Measurements from ENCODE around the gene RBM38. TPM values are rescaled to one million over a fixed set of nuclear protein-coding genes. Genes with fewer than 3 reads are reported as not detected.

Gene RBM38
- total and polyA plus RNA-seq, 10 of the 15 experiments (the other 5 are each of a cell fraction or from before 2014, with no cell fraction given) = 0.32 to 118 (median 25.2) TPM

DNA sequence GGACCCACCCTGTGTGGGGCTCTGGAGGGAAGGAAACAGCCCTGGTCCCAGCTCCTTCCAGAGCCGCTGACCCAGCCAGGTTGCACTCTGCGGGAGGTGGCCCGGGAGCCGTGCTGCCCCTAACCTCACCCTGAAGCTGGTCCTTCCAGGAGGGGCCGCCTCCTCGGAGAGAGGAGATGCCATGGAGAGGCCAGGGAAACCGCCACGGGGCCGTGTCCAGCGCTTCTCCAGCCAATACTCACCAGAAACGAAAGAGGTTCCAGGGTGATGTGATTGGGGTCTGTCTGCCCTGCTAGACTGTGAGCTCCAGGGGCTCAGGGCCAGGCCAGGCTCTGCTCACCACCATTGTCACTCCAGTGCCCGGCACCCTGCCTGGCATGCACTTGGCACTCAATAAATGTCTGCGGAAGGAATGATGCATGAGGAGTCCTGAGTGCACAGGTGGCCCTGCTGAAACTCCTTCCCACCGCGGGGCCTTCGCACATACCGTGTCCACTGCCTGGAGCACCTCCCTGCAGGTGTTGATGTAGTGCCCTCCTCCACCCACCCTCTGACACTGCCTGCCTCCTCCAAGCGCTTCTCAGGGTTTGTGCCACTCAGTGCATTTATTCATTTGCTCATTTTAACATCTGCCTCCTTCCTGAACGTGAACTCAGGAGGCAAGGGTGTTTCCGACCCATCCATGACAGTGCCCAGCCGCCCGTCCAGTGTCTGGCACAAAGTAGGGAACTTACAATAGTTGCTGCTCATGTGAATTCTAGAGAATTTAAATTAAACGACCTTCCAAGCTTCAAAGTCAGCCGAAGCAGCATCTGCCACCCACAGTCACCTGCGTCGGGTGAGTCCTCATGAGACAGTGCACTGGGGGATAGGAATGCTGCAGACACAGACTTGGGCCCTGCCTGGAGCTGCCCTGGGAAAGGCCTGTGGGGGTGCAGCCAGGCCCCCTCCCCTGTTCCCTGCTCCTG, 30.3 kb downstream of the RBM38 start:
- RAD21 ChIA-PET (ENCODE audit: unreplicated experiment) = no interaction called here
- CTCF ChIA-PET = no interaction called here
- intact Hi-C loops (cut with micrococcal nuclease; ENCODE audit: unreplicated experiment) (no loop called here), in situ Hi-C loops (cut with MboI) (no loop called here)
- Histone ChIP-seq H3K36me3 (ENCODE audit: control insufficient read depth in 2 of 2, insufficient read depth in 2 of 2, low read length in 1 of 2) (no peaks in the 10 kb centered on the region), H4K20me1 (ENCODE audit: control insufficient read depth, insufficient read depth) (no peaks in the 10 kb centered on the region), H3K4me3 (no peak overlapping the region), H3K27ac (ENCODE audit: control insufficient read depth, insufficient read depth) (no peak overlapping the region), H3K9me3 (replicated peaks; ENCODE audit: control insufficient read depth, insufficient read depth, low read length) (no peaks in the 10 kb centered on the region), H2AFZ (ENCODE audit: control insufficient read depth, low read depth, low read length) (no peak overlapping the region), H3K27me3 (replicated peaks in 1 of 2; ENCODE audit: control insufficient read depth in 2 of 2, insufficient read depth in 2 of 2, low read length in 1 of 2) (no peaks in the 10 kb centered on the region; a peak in 1 of 4 replicates), H3K4me1 (ENCODE audit: control insufficient read depth, insufficient read depth, low read length) (peaks cover 17% of the 10 kb centered on the region), H3K9ac (ENCODE audit: control insufficient read depth, insufficient read depth, low read length) (no peak overlapping the region), H3K79me2 (ENCODE audit: control insufficient read depth, insufficient read depth, low read length) (no peaks in the 10 kb centered on the region), H3K4me2 (ENCODE audit: control insufficient read depth, insufficient read depth) (no peak overlapping the region)
- POLR2A ChIA-PET = interaction anchor here (1.0 kb wide), 1 partner anchor 12 kb away, joined by 3 read pairs; no protein-coding TSS in a partner anchor
- 71% methylated on average over 26 of the region's 26 CpGs for WGBS (ENCODE audit: insufficient coverage, insufficient replicate concordance, low lambda C conversion rate, missing lambda C conversion rate)
- ATAC-seq (no peak; the same call in 2 of the 3 replicates), DNase-seq (ENCODE audit: low read depth, low spot score) (no peak), FAIRE-seq (no peak)
- no TSS peak for BruUV-seq (replicated peaks)
- SMC1A ChIA-PET (ENCODE audit: uncharacterized antibody, unreplicated experiment) = no interaction called here
- TF ChIP-seq, protein P1, sequence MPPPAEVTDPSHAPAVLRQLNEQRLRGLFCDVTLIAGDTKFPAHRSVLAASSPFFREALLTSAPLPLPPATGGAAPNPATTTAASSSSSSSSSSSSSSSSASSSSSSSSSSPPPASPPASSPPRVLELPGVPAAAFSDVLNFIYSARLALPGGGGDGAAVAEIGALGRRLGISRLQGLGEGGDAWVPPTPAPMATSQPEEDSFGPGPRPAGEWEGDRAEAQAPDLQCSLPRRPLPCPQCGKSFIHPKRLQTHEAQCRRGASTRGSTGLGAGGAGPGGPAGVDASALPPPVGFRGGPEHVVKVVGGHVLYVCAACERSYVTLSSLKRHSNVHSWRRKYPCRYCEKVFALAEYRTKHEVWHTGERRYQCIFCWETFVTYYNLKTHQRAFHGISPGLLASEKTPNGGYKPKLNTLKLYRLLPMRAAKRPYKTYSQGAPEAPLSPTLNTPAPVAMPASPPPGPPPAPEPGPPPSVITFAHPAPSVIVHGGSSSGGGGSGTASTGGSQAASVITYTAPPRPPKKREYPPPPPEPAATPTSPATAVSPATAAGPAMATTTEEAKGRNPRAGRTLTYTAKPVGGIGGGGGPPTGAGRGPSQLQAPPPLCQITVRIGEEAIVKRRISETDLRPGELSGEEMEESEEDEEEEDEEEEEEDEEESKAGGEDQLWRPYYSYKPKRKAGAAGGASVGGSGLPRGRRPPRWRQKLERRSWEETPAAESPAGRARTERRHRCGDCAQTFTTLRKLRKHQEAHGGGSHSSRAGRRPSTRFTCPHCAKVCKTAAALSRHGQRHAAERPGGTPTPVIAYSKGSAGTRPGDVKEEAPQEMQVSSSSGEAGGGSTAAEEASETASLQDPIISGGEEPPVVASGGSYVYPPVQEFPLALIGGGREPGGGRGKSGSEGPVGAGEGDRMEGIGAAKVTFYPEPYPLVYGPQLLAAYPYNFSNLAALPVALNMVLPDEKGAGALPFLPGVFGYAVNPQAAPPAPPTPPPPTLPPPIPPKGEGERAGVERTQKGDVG (CRISPR knock-in tag; IDR thresholded peaks at IDR 0.05) = no peak
- TF ChIP-seq STAT3 (IDR thresholded peaks at IDR 0.05; ENCODE audit: low read depth, low read length) = no peak
- no peak for TF ChIP-seq KAT2A (conservative IDR thresholded peaks at IDR 0.05; ENCODE audit: control insufficient read depth, low read depth, low read length)
- no peak for TF ChIP-seq MXI1 (IDR thresholded peaks at IDR 0.05; ENCODE audit: low read depth, low read length)
- no peak for TF ChIP-seq FOXK2 (IDR thresholded peaks at IDR 0.05)
- TF ChIP-seq CREB1 (IDR thresholded peaks at IDR 0.05; ENCODE audit: low read depth) = no peak
- TF ChIP-seq GABPA (IDR thresholded peaks at IDR 0.05; ENCODE audit: low read depth) = no peak
- TF ChIP-seq, protein P2, sequence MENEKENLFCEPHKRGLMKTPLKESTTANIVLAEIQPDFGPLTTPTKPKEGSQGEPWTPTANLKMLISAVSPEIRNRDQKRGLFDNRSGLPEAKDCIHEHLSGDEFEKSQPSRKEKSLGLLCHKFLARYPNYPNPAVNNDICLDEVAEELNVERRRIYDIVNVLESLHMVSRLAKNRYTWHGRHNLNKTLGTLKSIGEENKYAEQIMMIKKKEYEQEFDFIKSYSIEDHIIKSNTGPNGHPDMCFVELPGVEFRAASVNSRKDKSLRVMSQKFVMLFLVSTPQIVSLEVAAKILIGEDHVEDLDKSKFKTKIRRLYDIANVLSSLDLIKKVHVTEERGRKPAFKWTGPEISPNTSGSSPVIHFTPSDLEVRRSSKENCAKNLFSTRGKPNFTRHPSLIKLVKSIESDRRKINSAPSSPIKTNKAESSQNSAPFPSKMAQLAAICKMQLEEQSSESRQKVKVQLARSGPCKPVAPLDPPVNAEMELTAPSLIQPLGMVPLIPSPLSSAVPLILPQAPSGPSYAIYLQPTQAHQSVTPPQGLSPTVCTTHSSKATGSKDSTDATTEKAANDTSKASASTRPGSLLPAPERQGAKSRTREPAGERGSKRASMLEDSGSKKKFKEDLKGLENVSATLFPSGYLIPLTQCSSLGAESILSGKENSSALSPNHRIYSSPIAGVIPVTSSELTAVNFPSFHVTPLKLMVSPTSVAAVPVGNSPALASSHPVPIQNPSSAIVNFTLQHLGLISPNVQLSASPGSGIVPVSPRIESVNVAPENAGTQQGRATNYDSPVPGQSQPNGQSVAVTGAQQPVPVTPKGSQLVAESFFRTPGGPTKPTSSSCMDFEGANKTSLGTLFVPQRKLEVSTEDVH (IDR thresholded peaks at IDR 0.05; ENCODE audit: low read depth, partially characterized antibody) = no peak
- TF ChIP-seq, protein P3, sequence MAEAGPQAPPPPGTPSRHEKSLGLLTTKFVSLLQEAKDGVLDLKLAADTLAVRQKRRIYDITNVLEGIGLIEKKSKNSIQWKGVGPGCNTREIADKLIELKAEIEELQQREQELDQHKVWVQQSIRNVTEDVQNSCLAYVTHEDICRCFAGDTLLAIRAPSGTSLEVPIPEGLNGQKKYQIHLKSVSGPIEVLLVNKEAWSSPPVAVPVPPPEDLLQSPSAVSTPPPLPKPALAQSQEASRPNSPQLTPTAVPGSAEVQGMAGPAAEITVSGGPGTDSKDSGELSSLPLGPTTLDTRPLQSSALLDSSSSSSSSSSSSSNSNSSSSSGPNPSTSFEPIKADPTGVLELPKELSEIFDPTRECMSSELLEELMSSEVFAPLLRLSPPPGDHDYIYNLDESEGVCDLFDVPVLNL (IDR thresholded peaks at IDR 0.05; ENCODE audit: low read depth, low read length) = no peak
- TF ChIP-seq SMC3 (IDR thresholded peaks at IDR 0.05; ENCODE audit: borderline replicate concordance, low read length) = no peak
- TF ChIP-seq IKZF1 (conservative IDR thresholded peaks at IDR 0.05) = no peak
- TF ChIP-seq, protein P4, sequence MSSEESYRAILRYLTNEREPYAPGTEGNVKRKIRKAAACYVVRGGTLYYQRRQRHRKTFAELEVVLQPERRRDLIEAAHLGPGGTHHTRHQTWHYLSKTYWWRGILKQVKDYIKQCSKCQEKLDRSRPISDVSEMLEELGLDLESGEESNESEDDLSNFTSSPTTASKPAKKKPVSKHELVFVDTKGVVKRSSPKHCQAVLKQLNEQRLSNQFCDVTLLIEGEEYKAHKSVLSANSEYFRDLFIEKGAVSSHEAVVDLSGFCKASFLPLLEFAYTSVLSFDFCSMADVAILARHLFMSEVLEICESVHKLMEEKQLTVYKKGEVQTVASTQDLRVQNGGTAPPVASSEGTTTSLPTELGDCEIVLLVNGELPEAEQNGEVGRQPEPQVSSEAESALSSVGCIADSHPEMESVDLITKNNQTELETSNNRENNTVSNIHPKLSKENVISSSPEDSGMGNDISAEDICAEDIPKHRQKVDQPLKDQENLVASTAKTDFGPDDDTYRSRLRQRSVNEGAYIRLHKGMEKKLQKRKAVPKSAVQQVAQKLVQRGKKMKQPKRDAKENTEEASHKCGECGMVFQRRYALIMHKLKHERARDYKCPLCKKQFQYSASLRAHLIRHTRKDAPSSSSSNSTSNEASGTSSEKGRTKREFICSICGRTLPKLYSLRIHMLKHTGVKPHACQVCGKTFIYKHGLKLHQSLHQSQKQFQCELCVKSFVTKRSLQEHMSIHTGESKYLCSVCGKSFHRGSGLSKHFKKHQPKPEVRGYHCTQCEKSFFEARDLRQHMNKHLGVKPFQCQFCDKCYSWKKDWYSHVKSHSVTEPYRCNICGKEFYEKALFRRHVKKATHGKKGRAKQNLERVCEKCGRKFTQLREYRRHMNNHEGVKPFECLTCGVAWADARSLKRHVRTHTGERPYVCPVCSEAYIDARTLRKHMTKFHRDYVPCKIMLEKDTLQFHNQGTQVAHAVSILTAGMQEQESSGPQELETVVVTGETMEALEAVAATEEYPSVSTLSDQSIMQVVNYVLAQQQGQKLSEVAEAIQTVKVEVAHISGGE (CRISPR knock-in tag; IDR thresholded peaks at IDR 0.05) = no peak

Data from GM12878 (cell line).